ENCODE data around the gene CNOT2. TPM values are rescaled to one million over a fixed set of nuclear protein-coding genes. Genes with fewer than 3 reads are reported as not detected.

The CNOT2 gene
- total and polyA plus RNA-seq, 2 donors (not counting 3 experiments of a cell fraction or from before 2014, with no cell fraction given), result 52.2 to 79.7 TPM

DNA sequence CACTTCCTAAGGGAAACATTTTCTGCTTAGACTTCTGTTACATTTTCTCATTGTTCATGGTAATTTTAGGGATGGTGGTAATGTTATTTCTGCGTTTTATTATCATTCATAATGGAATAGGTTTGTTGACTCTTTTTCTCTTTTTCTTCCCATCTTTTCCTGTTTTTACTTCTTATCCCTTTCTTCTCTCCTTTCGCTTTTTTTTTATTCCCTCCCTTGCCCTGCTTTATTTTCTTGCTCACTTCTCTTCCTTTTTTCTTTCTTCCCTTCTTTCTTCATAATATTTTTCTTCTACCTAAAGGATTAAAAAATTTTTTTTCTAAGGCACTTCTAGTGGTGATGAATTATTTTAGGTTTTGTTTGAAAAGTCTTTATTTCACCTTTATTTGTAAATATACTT, 45.6 kb downstream of the CNOT2 start:
- Histone ChIP-seq H3K4me1 (ENCODE audit: control insufficient read depth, extremely low read depth, insufficient read depth, low read length) (no peaks in the 10 kb centered on the region), H3K9ac (replicated peaks; ENCODE audit: extremely low read depth, insufficient read depth, low read length) (no peak overlapping the region), H3K36me3 (ENCODE audit: control insufficient read depth in 2 of 2, extremely low read depth in 1 of 2, insufficient read depth in 2 of 2, low read length in 2 of 2) (peaks cover 0 to 2% of the 10 kb centered on the region in 2 experiments), H3K9me1 (replicated peaks; ENCODE audit: control insufficient read depth, extremely low read depth, insufficient read depth, low read length) (no peaks in the 10 kb centered on the region), H3K27me3 (ENCODE audit: control insufficient read depth in 2 of 2, insufficient read depth in 2 of 2, low read length in 2 of 2) (no peaks in the 10 kb centered on the region), H4K20me1 (replicated peaks; ENCODE audit: control insufficient read depth, extremely low read depth, insufficient read depth, low read length) (peaks cover 5% of the 10 kb centered on the region), H2AFZ (ENCODE audit: low read depth, low read length) (no peak overlapping the region), H3K4me3 (replicated peaks in 1 of 3; ENCODE audit: insufficient read depth in 1 of 3, low read depth in 1 of 3, low read length in 3 of 3) (no peak overlapping the region), H3K4me2 (ENCODE audit: insufficient read depth, low read length) (no peak overlapping the region), H3K27ac (ENCODE audit: insufficient read depth, low read depth, low read length) (no peak overlapping the region), H3K9me3 (replicated peaks; ENCODE audit: control insufficient read depth, insufficient read depth, low read length) (no peaks in the 10 kb centered on the region), H3K79me2 (ENCODE audit: control insufficient read depth, insufficient read depth, low read length) (peaks cover 73% of the 10 kb centered on the region)
- DNase-seq (ENCODE audit: low read depth, low spot score) (no peak), FAIRE-seq (no peak)
- ChIA-PET CTCF (no interaction called here), POLR2A (no interaction called here)
- no TSS peak for BruUV-seq (replicated peaks)
- intact Hi-C loops (cut with micrococcal nuclease), result no loop called here
- dilution Hi-C loops (cut with MboI; ENCODE audit: extremely low pct_ligation_motif_present, low sequenced_read_pairs), result no loop called here
- TF ChIP-seq, protein P1, sequence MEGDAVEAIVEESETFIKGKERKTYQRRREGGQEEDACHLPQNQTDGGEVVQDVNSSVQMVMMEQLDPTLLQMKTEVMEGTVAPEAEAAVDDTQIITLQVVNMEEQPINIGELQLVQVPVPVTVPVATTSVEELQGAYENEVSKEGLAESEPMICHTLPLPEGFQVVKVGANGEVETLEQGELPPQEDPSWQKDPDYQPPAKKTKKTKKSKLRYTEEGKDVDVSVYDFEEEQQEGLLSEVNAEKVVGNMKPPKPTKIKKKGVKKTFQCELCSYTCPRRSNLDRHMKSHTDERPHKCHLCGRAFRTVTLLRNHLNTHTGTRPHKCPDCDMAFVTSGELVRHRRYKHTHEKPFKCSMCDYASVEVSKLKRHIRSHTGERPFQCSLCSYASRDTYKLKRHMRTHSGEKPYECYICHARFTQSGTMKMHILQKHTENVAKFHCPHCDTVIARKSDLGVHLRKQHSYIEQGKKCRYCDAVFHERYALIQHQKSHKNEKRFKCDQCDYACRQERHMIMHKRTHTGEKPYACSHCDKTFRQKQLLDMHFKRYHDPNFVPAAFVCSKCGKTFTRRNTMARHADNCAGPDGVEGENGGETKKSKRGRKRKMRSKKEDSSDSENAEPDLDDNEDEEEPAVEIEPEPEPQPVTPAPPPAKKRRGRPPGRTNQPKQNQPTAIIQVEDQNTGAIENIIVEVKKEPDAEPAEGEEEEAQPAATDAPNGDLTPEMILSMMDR (IDR thresholded peaks at IDR 0.05; ENCODE audit: extremely low read depth in 1 of 2, insufficient read depth in 1 of 2, low read depth in 1 of 2, low read length in 2 of 2), result no peak
- TF ChIP-seq FOS (IDR thresholded peaks at IDR 0.05; ENCODE audit: borderline replicate concordance, insufficient read depth, low read length) (no peak), POLR2A (IDR thresholded peaks at IDR 0.05; ENCODE audit: low read depth, low read length) (no peak), EZH2 (IDR thresholded peaks at IDR 0.05; ENCODE audit: borderline replicate concordance, low read depth, low read length, severe bottlenecking) (no peak), MYC (IDR thresholded peaks at IDR 0.05; ENCODE audit: low read depth, low read length) (no peak), GATA2 (IDR thresholded peaks at IDR 0.05; ENCODE audit: insufficient read depth, insufficient read length, low read depth, low read length) (no peak), JUN (IDR thresholded peaks at IDR 0.05; ENCODE audit: borderline replicate concordance, insufficient read depth, insufficient read length, low read depth) (no peak), POLR2AphosphoS5 (IDR thresholded peaks at IDR 0.05; ENCODE audit: insufficient read depth, low read depth, low read length) (no peak)
- TF ChIP-seq, protein P2, sequence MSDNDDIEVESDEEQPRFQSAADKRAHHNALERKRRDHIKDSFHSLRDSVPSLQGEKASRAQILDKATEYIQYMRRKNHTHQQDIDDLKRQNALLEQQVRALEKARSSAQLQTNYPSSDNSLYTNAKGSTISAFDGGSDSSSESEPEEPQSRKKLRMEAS (IDR thresholded peaks at IDR 0.05; ENCODE audit: insufficient read depth, insufficient read length), result no peak

Measured in endothelial cell of umbilical vein (primary cell).